HCT116 (cell line): Measurements from ENCODE around the gene EMC1. TPM values are rescaled to one million over a fixed set of nuclear protein-coding genes. Genes with fewer than 3 reads are reported as not detected.

Experiments used
- ATAC-seq: fragments of 200-7000 bp; cut with Tn5 transposase; 2 replicates; pipeline ENCODE4 v1.9.1; 2020; ENCODE audit warnings: mild to moderate bottlenecking, moderate library complexity
- BruUV-seq: library from RNA; stranded (reverse); fragments of 400-500 nt; replicated peaks from 2 replicates; lab custom pipeline; 2021; lab: Mats Ljungman, UMichigan
- CTCF ChIA-PET: fragments of 300-600 bp; sonication (Branson Sonifier 250); formaldehyde crosslinking; loops from one replicate; lab custom pipeline; 2021; ENCODE audit warnings: antibody characterized with exemption; lab: Charles Lee
- POLR2A ChIA-PET: fragments of 300-600, 350-600 bp; sonication (Branson Sonifier 250); formaldehyde crosslinking; loops from one replicate; lab custom pipeline; 2021; ENCODE audit warnings: antibody characterized with exemption; lab: Charles Lee
- RAD21 ChIA-PET, 2 experiments: fragments of 300-600 bp; sonication (Branson Sonifier 250); formaldehyde crosslinking; loops; one replicate each; lab custom pipeline; 2023; ENCODE audit warnings: low total read pairs in 2 of 2; ENCODE audit not compliant: uncharacterized antibody in 2 of 2, unreplicated experiment in 2 of 2, low non-redundant PET in 1 of 2; lab: Charles Lee
- DNase-seq: peaks from one replicate; pipeline ENCODE4 v3.0.0-alpha.2; 2010; ENCODE audit warnings: low read depth, low spot score
- H2AFZ ChIP-seq: fragments of 200-600 bp; shearing (Covaris generic), sonication (generic); 2 replicates; pipeline ENCODE4 v1.6.1; 2017; ENCODE audit warnings: low read depth, mixed run types, mixed read lengths, antibody characterized with exemption, low read length; ENCODE audit not compliant: poor library complexity, severe bottlenecking
- H3K27ac ChIP-seq: 2 replicates; pipeline ENCODE4 v1.5.1; 2012; ENCODE audit warnings: low read depth, low read length
- H3K27me3 ChIP-seq: fragments of 200-600 bp; sonication (generic); 2 replicates; pipeline ENCODE4 v1.6.1; 2016; ENCODE audit warnings: mixed run types, low read length, mixed read lengths; ENCODE audit not compliant: insufficient read depth
- H3K36me3 ChIP-seq, 2 experiments: fragments of 200-500 bp in 1 of 2; fragments of 200-600 bp in 1 of 2; sonication (Bioruptor generic) in 1 of 2; sonication (generic) in 1 of 2; 2 replicates each; pipeline versions ENCODE4 v1.5.1 to v1.6.1; 2014 to 2016; ENCODE audit warnings: low read length in 2 of 2, inconsistent platforms in 1 of 2, mixed read lengths in 1 of 2, mixed run types in 1 of 2; ENCODE audit not compliant: insufficient read depth in 2 of 2, control insufficient read depth in 1 of 2
- H3K4me1 ChIP-seq, 2 experiments: fragments of 200-600 bp in 1 of 2; sonication (generic) in 1 of 2; 2 replicates each; pipeline versions ENCODE4 v1.5.1 to v1.6.1; 2012 to 2017; ENCODE audit warnings: low read length in 2 of 2, inconsistent platforms in 1 of 2, mild to moderate bottlenecking in 1 of 2, mixed read lengths in 1 of 2, mixed run types in 1 of 2, moderate library complexity in 1 of 2; ENCODE audit not compliant: insufficient read depth in 2 of 2, control insufficient read depth in 1 of 2
- H3K4me2 ChIP-seq: fragments of 200-600 bp; sonication (generic); 2 replicates; pipeline ENCODE4 v1.6.1; 2017; ENCODE audit warnings: mixed run types, low read length, mixed read lengths
- H3K4me3 ChIP-seq, 2 experiments: fragments of 200-600 bp in 1 of 2; sonication (generic) in 1 of 2; replicated peaks in 1 of 2; 2 replicates each; pipeline ENCODE4 v1.5.1; 2011 to 2016; ENCODE audit warnings: low read length in 2 of 2, control low read depth in 1 of 2, low read depth in 1 of 2, mild to moderate bottlenecking in 1 of 2, mixed read lengths in 1 of 2, mixed run types in 1 of 2
- H3K79me2 ChIP-seq: fragments of 200-600 bp; sonication (generic); 2 replicates; pipeline ENCODE4 v1.6.1; 2017; ENCODE audit warnings: mild to moderate bottlenecking, mixed run types, low read length, moderate library complexity, mixed read lengths; ENCODE audit not compliant: insufficient read depth
- H3K9ac ChIP-seq: fragments of 200-600 bp; sonication (generic); 2 replicates; pipeline ENCODE4 v1.6.1; 2016; ENCODE audit warnings: low read length, mixed read lengths
- H3K9me2 ChIP-seq: fragments of 200-600 bp; sonication (generic), shearing (Covaris generic); 2 replicates; pipeline ENCODE4 v1.6.1; 2017; ENCODE audit warnings: mixed run types, mild to moderate bottlenecking, moderate library complexity; ENCODE audit not compliant: insufficient read depth
- H3K9me3 ChIP-seq, 2 experiments: fragments of 200-500 bp in 1 of 2; fragments of 200-600 bp in 1 of 2; sonication (Bioruptor generic) in 1 of 2; sonication (generic) in 1 of 2; 2 replicates each; pipeline ENCODE4 v1.6.1; 2014 to 2017; ENCODE audit warnings: low read length in 2 of 2, mixed read lengths in 2 of 2, inconsistent platforms in 1 of 2, low read depth in 1 of 2, mild to moderate bottlenecking in 1 of 2, mixed run types in 1 of 2, moderate library complexity in 1 of 2; ENCODE audit not compliant: control insufficient read depth in 1 of 2, insufficient read depth in 1 of 2
- H4K20me1 ChIP-seq: fragments of 200-600 bp; sonication (generic), shearing (Covaris generic); 2 replicates; pipeline ENCODE4 v1.6.1; 2017; ENCODE audit warnings: mixed run types, mild to moderate bottlenecking, moderate library complexity; ENCODE audit not compliant: insufficient read depth
- CEBPB ChIP-seq: IDR thresholded peaks from 2 replicates; pipeline ENCODE4 v1.6.1; 2012; ENCODE audit warnings: low read depth
- EGR1 ChIP-seq: IDR thresholded peaks from 2 replicates; pipeline ENCODE4 v1.6.1; 2012; ENCODE audit warnings: low read depth
- EZH2 ChIP-seq: fragments of 200-600 bp; sonication (generic); IDR thresholded peaks from 2 replicates; pipeline ENCODE4 v1.6.1; 2017; ENCODE audit warnings: antibody characterized with exemption, mixed run types
- EZH2phosphoT487 ChIP-seq: fragments of 200-600 bp; IDR thresholded peaks from 2 replicates; pipeline ENCODE4 v1.6.1; 2018; ENCODE audit warnings: antibody characterized with exemption, borderline replicate concordance
- FOSL1 ChIP-seq: IDR thresholded peaks from 2 replicates; pipeline ENCODE4 v1.6.1; 2012; ENCODE audit warnings: low read depth
- JUND ChIP-seq: IDR thresholded peaks from 2 replicates; pipeline ENCODE4 v1.6.1; 2012
- POLR2A ChIP-seq: IDR thresholded peaks from 2 replicates; pipeline ENCODE4 v1.7.0; 2011; ENCODE audit warnings: borderline replicate concordance; ENCODE audit not compliant: insufficient read depth, insufficient read length; ENCODE audit errors: extremely low read depth
- RAD21 ChIP-seq: IDR thresholded peaks from 2 replicates; pipeline ENCODE4 v1.6.1; 2012; ENCODE audit warnings: low read depth, mild to moderate bottlenecking
- SP1 ChIP-seq: IDR thresholded peaks from 2 replicates; pipeline ENCODE4 v1.6.1; 2012; ENCODE audit warnings: low read depth
- YY1 ChIP-seq: IDR thresholded peaks from 2 replicates; pipeline ENCODE4 v1.6.1; 2011; ENCODE audit warnings: low read length, low read depth, moderate library complexity, mild to moderate bottlenecking; ENCODE audit not compliant: insufficient replicate concordance; ENCODE audit errors: extremely low read depth
- ZFX ChIP-seq: fragments of 450-650 bp; IDR thresholded peaks from 2 replicates; pipeline ENCODE4 v1.6.1; 2017
- ZNF274 ChIP-seq: fragments of 200-500 bp; sonication (Bioruptor generic); IDR thresholded peaks from 2 replicates; pipeline ENCODE4 v1.6.1; 2014; ENCODE audit warnings: mild to moderate bottlenecking, low read depth, low read length, inconsistent platforms
- intact Hi-C: fragments of 100-400 bp; cut with micrococcal nuclease; formaldehyde crosslinking; loops from 2 replicates; pipeline ENCODE4 v1.10.0; 2022
- total RNA-seq: library from RNA; stranded (reverse); gene quantifications from one replicate; pipeline ENCODE4 v1.2.1, GENCODE V29; 2021; ENCODE audit not compliant: unreplicated experiment
- TF ChIP-seq, protein P1 (sequence below): IDR thresholded peaks from 2 replicates; pipeline ENCODE4 v1.6.1; 2012; ENCODE audit warnings: low read depth
- TF ChIP-seq, protein P2 (sequence below): IDR thresholded peaks from 2 replicates; pipeline ENCODE4 v1.6.1; 2011; ENCODE audit warnings: mild to moderate bottlenecking, low read length, moderate library complexity; ENCODE audit not compliant: insufficient replicate concordance; ENCODE audit errors: extremely low read depth

Gene EMC1
- total RNA-seq, 1 experiment from 2014 or later: 66.6 TPM

DNA sequence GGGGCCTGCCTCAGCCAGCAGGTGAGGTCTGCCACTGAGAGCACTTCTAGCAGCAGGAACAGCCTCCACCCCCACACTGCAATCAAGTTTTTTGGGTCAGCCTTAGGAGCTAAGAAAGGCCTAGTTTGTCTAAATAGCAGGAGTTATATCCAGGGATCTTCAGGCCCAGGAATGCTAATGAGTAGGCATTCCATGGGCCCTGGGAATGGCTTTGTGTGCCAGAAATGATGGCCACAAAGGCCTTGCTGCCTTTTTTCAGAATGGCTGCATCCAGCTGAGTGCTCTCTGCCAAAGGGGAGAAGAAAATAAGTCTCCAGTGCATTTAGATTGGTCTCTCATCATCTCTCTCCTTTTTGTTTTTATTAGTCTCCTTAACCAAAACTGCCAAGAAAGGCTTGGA, 3.1 kb upstream of the EMC1 start (continued):
- TF ChIP-seq CEBPB: no peak
- no peak for TF ChIP-seq EZH2phosphoT487
- TF ChIP-seq JUND: no peak

DNA sequence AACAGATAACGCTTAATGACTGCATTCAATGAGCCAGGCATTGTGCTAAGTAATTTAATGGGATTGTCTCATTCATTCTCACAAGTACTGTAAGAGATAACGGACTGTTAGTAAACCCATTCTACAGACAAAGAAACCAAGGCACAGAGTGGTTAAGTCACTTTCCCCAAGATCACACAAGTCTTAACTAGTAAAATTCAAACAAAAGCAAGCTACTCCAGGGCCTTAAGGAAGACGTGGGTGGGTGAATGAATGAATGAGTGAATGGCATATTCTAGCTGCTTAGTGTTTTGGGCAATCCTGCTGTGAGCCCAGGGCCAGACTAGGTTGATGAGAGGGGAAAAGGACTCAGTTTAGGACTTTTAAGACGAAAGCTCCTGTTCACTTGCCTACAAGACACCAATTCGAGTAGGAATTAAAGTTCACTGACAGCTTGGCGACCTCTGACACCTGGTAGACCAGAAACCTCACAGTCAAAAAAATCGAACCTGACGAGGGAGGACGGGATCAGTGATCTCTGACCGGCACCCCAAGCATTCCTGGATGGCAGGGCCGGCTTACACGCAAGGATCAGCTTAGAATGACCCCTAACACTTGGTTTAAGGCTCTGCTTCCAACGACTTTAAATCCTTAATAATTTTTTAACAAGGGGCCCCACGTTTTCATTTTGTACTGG, 557 bp downstream of the EMC1 start:
- intact Hi-C loops: loop anchor here (5.0 kb wide), 1 partner anchor 397 kb away; no protein-coding TSS in a partner anchor
- TF ChIP-seq RAD21 (no peak), EGR1 (no peak), ZFX (no peak), YY1 (no peak), ZNF274 (no peak), EZH2 (no peak), FOSL1 (no peak), SP1 (no peak), POLR2A (no peak)
- TF ChIP-seq, protein P1, sequence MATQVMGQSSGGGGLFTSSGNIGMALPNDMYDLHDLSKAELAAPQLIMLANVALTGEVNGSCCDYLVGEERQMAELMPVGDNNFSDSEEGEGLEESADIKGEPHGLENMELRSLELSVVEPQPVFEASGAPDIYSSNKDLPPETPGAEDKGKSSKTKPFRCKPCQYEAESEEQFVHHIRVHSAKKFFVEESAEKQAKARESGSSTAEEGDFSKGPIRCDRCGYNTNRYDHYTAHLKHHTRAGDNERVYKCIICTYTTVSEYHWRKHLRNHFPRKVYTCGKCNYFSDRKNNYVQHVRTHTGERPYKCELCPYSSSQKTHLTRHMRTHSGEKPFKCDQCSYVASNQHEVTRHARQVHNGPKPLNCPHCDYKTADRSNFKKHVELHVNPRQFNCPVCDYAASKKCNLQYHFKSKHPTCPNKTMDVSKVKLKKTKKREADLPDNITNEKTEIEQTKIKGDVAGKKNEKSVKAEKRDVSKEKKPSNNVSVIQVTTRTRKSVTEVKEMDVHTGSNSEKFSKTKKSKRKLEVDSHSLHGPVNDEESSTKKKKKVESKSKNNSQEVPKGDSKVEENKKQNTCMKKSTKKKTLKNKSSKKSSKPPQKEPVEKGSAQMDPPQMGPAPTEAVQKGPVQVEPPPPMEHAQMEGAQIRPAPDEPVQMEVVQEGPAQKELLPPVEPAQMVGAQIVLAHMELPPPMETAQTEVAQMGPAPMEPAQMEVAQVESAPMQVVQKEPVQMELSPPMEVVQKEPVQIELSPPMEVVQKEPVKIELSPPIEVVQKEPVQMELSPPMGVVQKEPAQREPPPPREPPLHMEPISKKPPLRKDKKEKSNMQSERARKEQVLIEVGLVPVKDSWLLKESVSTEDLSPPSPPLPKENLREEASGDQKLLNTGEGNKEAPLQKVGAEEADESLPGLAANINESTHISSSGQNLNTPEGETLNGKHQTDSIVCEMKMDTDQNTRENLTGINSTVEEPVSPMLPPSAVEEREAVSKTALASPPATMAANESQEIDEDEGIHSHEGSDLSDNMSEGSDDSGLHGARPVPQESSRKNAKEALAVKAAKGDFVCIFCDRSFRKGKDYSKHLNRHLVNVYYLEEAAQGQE: no peak
- TF ChIP-seq, protein P2, sequence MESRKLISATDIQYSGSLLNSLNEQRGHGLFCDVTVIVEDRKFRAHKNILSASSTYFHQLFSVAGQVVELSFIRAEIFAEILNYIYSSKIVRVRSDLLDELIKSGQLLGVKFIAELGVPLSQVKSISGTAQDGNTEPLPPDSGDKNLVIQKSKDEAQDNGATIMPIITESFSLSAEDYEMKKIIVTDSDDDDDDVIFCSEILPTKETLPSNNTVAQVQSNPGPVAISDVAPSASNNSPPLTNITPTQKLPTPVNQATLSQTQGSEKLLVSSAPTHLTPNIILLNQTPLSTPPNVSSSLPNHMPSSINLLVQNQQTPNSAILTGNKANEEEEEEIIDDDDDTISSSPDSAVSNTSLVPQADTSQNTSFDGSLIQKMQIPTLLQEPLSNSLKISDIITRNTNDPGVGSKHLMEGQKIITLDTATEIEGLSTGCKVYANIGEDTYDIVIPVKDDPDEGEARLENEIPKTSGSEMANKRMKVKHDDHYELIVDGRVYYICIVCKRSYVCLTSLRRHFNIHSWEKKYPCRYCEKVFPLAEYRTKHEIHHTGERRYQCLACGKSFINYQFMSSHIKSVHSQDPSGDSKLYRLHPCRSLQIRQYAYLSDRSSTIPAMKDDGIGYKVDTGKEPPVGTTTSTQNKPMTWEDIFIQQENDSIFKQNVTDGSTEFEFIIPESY: no peak
- TSS peak; percentile 83 for BruUV-seq
- Histone ChIP-seq H3K27ac (peak overlapping the region; percentile 98), H3K27me3 (no peaks in the 10 kb centered on the region), H3K36me3 (peaks cover 6 to 22% of the 10 kb centered on the region in 2 experiments; a peak in 3 of 4 replicates), H3K9me2 (no peaks in the 10 kb centered on the region), H3K9ac (peak overlapping the region; percentile 97), H3K79me2 (peaks cover 100% of the 10 kb centered on the region), H3K9me3 (no peaks in the 10 kb centered on the region), H3K4me2 (peak overlapping the region; percentile 84), H4K20me1 (peaks cover 17% of the 10 kb centered on the region; the same call in 1 of the 2 replicates), H3K4me3 (peak overlapping the region; percentile 100), H2AFZ (peak overlapping the region; percentile 18), H3K4me1 (peaks cover 17 to 22% of the 10 kb centered on the region in 2 experiments)
- RAD21 ChIA-PET: no interaction called here
- ATAC-seq: peak; percentile 6; the same call in 1 of the 2 replicates
- POLR2A ChIA-PET: interaction anchor here (1.0 to 1.6 kb wide), 2 partner anchors 11 to 38 kb away, joined by 3 to 7 read pairs; no protein-coding TSS in a partner anchor
- no peak for DNase-seq
- CTCF ChIA-PET: no interaction called here
